ENCODE results near the gene DCP2. TPM values are rescaled to one million over a fixed set of nuclear protein-coding genes. Genes with fewer than 3 reads are reported as not detected.
A peak's percentile ranks its signal among the peaks of the same experiment; 100 is the strongest.

The DCP2 gene
- total RNA-seq, 4 donors from 2014 or later = 15.7 to 26.7 (median 17.7) TPM

DNA sequence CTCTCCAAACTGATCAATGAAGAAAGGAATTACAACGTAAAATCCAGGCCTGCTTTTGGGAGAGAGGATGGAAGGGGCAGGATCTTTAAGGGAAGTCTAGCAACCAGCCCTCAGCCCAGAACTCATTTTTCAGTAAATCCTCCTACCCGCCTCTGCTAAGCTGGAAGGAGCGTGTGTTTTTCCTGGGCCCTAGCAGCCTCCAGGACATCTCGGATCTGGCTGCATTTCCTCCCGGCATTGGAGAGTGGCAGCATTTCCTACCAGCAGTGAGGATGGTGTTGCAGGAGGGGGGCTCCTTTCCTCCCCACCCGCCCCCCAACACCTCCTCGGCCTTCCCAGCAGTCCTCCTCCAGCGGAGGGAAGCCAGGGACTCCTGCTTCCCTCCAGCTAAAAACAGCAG is 54.5 kb downstream of the DCP2 start:
- intact Hi-C loops (cut with DNase I) = no loop called here
- no peaks in the 10 kb centered on the region for H3K9me3 ChIP-seq
- peak; percentile 53 for DNase-seq (ENCODE audit: extremely low spot score)
- 85% methylated on average over 8 of the region's 8 CpGs for WGBS
- no peak overlapping the region for H3K4me3 ChIP-seq
- no peaks in the 10 kb centered on the region for H3K27me3 ChIP-seq
- peaks cover 8 to 14% (median 9%) of the 10 kb centered on the region in 4 donors for H3K4me1 ChIP-seq
- H3K36me3 ChIP-seq = peaks cover 0 to 40% (median 33%) of the 10 kb centered on the region in 4 donors
- no peak overlapping the region for H3K27ac ChIP-seq (replicated peaks in 1 of 4)
- no peak for TF ChIP-seq POLR2AphosphoS5 (IDR thresholded peaks at IDR 0.05)
- TF ChIP-seq, protein P1, sequence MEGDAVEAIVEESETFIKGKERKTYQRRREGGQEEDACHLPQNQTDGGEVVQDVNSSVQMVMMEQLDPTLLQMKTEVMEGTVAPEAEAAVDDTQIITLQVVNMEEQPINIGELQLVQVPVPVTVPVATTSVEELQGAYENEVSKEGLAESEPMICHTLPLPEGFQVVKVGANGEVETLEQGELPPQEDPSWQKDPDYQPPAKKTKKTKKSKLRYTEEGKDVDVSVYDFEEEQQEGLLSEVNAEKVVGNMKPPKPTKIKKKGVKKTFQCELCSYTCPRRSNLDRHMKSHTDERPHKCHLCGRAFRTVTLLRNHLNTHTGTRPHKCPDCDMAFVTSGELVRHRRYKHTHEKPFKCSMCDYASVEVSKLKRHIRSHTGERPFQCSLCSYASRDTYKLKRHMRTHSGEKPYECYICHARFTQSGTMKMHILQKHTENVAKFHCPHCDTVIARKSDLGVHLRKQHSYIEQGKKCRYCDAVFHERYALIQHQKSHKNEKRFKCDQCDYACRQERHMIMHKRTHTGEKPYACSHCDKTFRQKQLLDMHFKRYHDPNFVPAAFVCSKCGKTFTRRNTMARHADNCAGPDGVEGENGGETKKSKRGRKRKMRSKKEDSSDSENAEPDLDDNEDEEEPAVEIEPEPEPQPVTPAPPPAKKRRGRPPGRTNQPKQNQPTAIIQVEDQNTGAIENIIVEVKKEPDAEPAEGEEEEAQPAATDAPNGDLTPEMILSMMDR (IDR thresholded peaks at IDR 0.05) = no peak

DNA sequence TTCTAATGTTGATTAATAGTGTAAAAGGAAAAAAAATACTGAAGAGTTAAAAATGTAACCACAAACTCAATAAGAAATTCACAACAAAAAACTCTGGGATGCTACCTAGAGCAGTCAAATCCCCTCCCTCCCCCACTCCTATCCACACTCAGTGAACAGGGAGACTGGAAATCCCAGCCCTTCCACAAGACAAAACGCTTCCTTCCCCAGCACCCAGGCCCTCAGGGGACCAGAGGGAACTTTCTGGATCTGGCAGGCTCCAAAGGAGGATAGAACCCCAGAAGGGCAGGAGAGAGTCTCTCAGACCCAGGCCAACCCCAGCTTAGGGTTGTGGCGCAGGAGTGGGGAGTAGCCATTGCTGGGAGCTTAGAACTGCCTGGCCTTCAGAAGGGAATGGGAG is 55.0 kb downstream of the DCP2 start:
- Histone ChIP-seq H3K27ac (replicated peaks in 1 of 4) (no peak overlapping the region), H3K27me3 (no peaks in the 10 kb centered on the region), H3K9me3 (no peaks in the 10 kb centered on the region), H3K4me3 (no peak overlapping the region), H3K36me3 (peaks cover 0 to 40% (median 33%) of the 10 kb centered on the region in 4 donors), H3K4me1 (peaks cover 8 to 14% (median 9%) of the 10 kb centered on the region in 4 donors)
- no peak for DNase-seq (ENCODE audit: extremely low spot score)
- TF ChIP-seq EP300 (IDR thresholded peaks at IDR 0.05) = no peak
- TF ChIP-seq, protein P1 (IDR thresholded peaks at IDR 0.05) = no peak
- TF ChIP-seq POLR2A (IDR thresholded peaks at IDR 0.05; ENCODE audit: low read depth) = no peak
- TF ChIP-seq POLR2AphosphoS5 (IDR thresholded peaks at IDR 0.05) = no peak
- intact Hi-C loops (cut with DNase I) = no loop called here
- WGBS = 87% methylated on average over 2 of the region's 2 CpGs

DNA sequence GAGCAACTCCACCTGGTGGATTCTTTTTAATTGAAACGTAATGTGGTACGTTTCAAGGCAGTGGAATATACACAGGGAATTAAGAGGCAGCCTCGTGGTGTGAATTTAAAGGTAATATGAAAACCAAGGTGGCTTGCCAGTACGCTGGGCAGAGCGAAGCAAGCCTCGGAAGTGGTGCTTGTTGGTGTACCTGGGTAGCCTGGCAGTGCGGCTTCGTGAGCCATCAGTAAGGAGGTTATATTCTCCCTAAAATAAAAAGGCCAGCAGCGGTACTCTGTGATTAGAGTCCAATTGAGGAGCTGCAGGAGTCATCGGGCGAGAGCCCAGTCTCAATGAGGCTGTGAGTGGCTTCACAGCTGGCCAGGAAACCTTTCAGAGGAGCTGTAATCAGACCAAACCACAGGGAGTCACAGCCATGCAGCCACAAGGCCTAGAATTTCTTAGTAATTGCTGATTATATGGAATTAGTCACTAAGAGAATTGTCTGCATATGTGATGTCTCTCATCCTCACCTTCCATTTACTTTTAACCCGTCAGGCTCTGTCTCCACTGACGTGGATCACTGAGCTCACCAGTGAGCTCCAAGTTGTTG is 57.7 kb downstream of the DCP2 start:
- Histone ChIP-seq H3K27me3 (no peaks in the 10 kb centered on the region), H3K4me3 (no peak overlapping the region), H3K9me3 (no peaks in the 10 kb centered on the region), H3K36me3 (peaks cover 0 to 43% (median 18%) of the 10 kb centered on the region in 4 donors), H3K4me1 (peaks cover 8 to 14% (median 9%) of the 10 kb centered on the region in 4 donors), H3K27ac (replicated peaks in 1 of 4) (no peak overlapping the region)
- WGBS = 88% methylated on average over 13 of the region's 13 CpGs
- DNase-seq (ENCODE audit: extremely low spot score) = peak; percentile 88
- TF ChIP-seq POLR2A (IDR thresholded peaks at IDR 0.05; ENCODE audit: low read depth) (no peak), POLR2AphosphoS5 (IDR thresholded peaks at IDR 0.05) (no peak), EP300 (IDR thresholded peaks at IDR 0.05) (no peak)
- TF ChIP-seq, protein P1 (IDR thresholded peaks at IDR 0.05) = no peak
- intact Hi-C loops (cut with DNase I) = no loop called here

DNA sequence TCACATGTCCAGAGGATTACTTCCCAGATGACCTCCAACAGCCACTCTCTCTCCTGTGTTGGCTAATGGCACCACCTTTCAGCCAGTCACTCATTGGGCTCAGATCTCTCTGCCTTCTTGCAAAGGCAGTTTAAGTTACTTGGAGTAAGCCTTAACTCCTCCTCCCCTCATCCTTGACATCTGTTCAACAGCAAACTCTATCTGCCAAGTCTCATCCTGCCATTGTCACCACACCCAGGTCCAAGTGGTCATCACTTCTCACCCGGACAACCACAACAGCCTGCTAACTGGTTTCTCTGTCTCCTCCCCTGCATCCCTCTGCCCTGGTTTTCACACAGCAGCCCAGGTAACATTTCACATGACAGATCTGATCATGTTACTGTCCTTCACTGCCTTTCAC is 58.5 kb downstream of the DCP2 start:
- no peak overlapping the region for H3K27ac ChIP-seq (replicated peaks in 1 of 4)
- H3K4me1 ChIP-seq = peaks cover 8 to 14% (median 9%) of the 10 kb centered on the region in 4 donors
- WGBS = 69% methylated on average over 1 of the region's 1 CpG
- H3K27me3 ChIP-seq = no peaks in the 10 kb centered on the region
- no peak overlapping the region for H3K4me3 ChIP-seq
- intact Hi-C loops (cut with DNase I) = no loop called here
- no peak for TF ChIP-seq EP300 (IDR thresholded peaks at IDR 0.05)
- TF ChIP-seq POLR2A (IDR thresholded peaks at IDR 0.05; ENCODE audit: low read depth) = no peak
- TF ChIP-seq POLR2AphosphoS5 (IDR thresholded peaks at IDR 0.05) = no peak
- TF ChIP-seq, protein P1 (IDR thresholded peaks at IDR 0.05) = no peak
- H3K36me3 ChIP-seq = peaks cover 0 to 49% (median 20%) of the 10 kb centered on the region in 4 donors
- H3K9me3 ChIP-seq = no peaks in the 10 kb centered on the region
- peak; percentile 70 for DNase-seq (ENCODE audit: extremely low spot score)

DNA sequence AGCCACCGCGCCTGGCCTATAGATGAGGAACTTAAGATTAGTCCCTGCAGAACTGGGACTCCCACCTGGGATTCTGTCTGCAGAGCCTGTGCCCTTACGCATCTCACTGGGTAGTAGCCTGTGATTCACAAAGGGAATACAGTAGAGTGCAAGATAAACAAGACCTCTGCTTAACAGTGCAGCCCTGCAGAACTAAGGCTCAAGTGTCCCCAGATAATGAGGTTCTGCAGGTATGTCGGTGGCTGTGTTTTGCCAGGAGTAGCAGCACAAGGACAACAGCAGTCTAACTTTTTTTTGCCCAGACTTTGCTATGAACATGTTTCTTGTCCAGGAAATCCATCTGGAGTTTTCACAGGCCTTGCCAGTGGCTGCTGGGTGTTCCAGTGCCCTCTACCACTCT is 59.7 kb downstream of the DCP2 start:
- DNase-seq (ENCODE audit: extremely low spot score) = peak; percentile 80
- H3K4me3 ChIP-seq = no peak overlapping the region
- intact Hi-C loops (cut with DNase I) = no loop called here
- peaks cover 0 to 60% (median 25%) of the 10 kb centered on the region in 4 donors for H3K36me3 ChIP-seq
- TF ChIP-seq, protein P1 (IDR thresholded peaks at IDR 0.05) = no peak
- TF ChIP-seq POLR2A (IDR thresholded peaks at IDR 0.05; ENCODE audit: low read depth) (no peak), EP300 (IDR thresholded peaks at IDR 0.05) (no peak)
- 98% methylated on average over 4 of the region's 4 CpGs for WGBS
- no peaks in the 10 kb centered on the region for H3K27me3 ChIP-seq
- H3K4me1 ChIP-seq = peaks cover 8 to 14% (median 9%) of the 10 kb centered on the region in 4 donors
- H3K9me3 ChIP-seq = no peaks in the 10 kb centered on the region
- H3K27ac ChIP-seq (replicated peaks in 1 of 4) = no peak overlapping the region
